Measurements from ENCODE around the gene LRRC31.

Gene LRRC31

GRCh38 chr3:169842960-169843359 is 26.8 kb downstream of the LRRC31 start:
- Histone ChIP-seq H4K20me1 (ENCODE audit: control insufficient read depth, insufficient read depth, low read depth, low read length) (no peaks in the 10 kb centered on the region), H3K27me3 (ENCODE audit: control insufficient read depth, low read length) (no peaks in the 10 kb centered on the region), H3K9me3 (ENCODE audit: control insufficient read depth, insufficient read depth, low read length) (no peaks in the 10 kb centered on the region), H3K36me3 (ENCODE audit: control insufficient read depth, low read length) (no peaks in the 10 kb centered on the region), H3K9me2 (replicated peaks; ENCODE audit: control insufficient read depth, low read length) (no peaks in the 10 kb centered on the region), H3F3A (ENCODE audit: control insufficient read depth, insufficient read depth) (peaks cover 32% of the 10 kb centered on the region), H3K4me2 (ENCODE audit: low read length) (peak overlapping the region; percentile 76), H3K4me1 (ENCODE audit: control insufficient read depth, low read length) (peaks cover 92% of the 10 kb centered on the region), H3K79me2 (ENCODE audit: control insufficient read depth, low read length) (no peaks in the 10 kb centered on the region), H3K4me3 (ENCODE audit: low read length) (peak overlapping the region; percentile 57), H3K27ac (ENCODE audit: low read depth, low read length) (peak overlapping the region; percentile 60)
- no peak for TF ChIP-seq EZH2phosphoT487 (IDR thresholded peaks at IDR 0.05; ENCODE audit: borderline replicate concordance, low read length)
- no peak for TF ChIP-seq CTCF (IDR thresholded peaks at IDR 0.05; ENCODE audit: low read depth, low read length, poor library complexity, severe bottlenecking)

- peak overlapping the region; percentile 72 for H3K27ac ChIP-seq (ENCODE audit: low read depth, low read length)
- no peaks in the 10 kb centered on the region for H4K20me1 ChIP-seq (ENCODE audit: control insufficient read depth, insufficient read depth, low read depth, low read length)
- H3K79me2 ChIP-seq (ENCODE audit: control insufficient read depth, low read length), result no peaks in the 10 kb centered on the region
- peak overlapping the region; percentile 61 for H3K4me3 ChIP-seq (ENCODE audit: low read length)
- H3K4me2 ChIP-seq (ENCODE audit: low read length), result peak overlapping the region; percentile 83
- H3K36me3 ChIP-seq (ENCODE audit: control insufficient read depth, low read length), result peaks cover 5% of the 10 kb centered on the region
- TF ChIP-seq EZH2phosphoT487 (IDR thresholded peaks at IDR 0.05; ENCODE audit: borderline replicate concordance, low read length) (no peak), CTCF (IDR thresholded peaks at IDR 0.05; ENCODE audit: low read depth, low read length, poor library complexity, severe bottlenecking) (no peak)
- peaks cover 82% of the 10 kb centered on the region for H3K4me1 ChIP-seq (ENCODE audit: control insufficient read depth, low read length)
- no peaks in the 10 kb centered on the region for H3K9me2 ChIP-seq (replicated peaks; ENCODE audit: control insufficient read depth, low read length)
- H3K27me3 ChIP-seq (ENCODE audit: control insufficient read depth, low read length), result no peaks in the 10 kb centered on the region
- peaks cover 24% of the 10 kb centered on the region for H3F3A ChIP-seq (ENCODE audit: control insufficient read depth, insufficient read depth)
- H3K9me3 ChIP-seq (ENCODE audit: control insufficient read depth, insufficient read depth, low read length), result no peaks in the 10 kb centered on the region
Measured at GRCh38 chr3:169841171-169841570, 28.6 kb downstream of the LRRC31 start.

- Histone ChIP-seq H3K27me3 (ENCODE audit: control insufficient read depth, low read length) (no peaks in the 10 kb centered on the region), H3K27ac (ENCODE audit: low read depth, low read length) (no peak overlapping the region), H3K4me3 (ENCODE audit: low read length) (no peak overlapping the region), H3K79me2 (ENCODE audit: control insufficient read depth, low read length) (no peaks in the 10 kb centered on the region), H3K9me2 (replicated peaks; ENCODE audit: control insufficient read depth, low read length) (no peaks in the 10 kb centered on the region), H3K36me3 (ENCODE audit: control insufficient read depth, low read length) (peaks cover 10% of the 10 kb centered on the region), H3K9me3 (ENCODE audit: control insufficient read depth, insufficient read depth, low read length) (no peaks in the 10 kb centered on the region), H4K20me1 (ENCODE audit: control insufficient read depth, insufficient read depth, low read depth, low read length) (no peaks in the 10 kb centered on the region), H3K4me1 (ENCODE audit: control insufficient read depth, low read length) (peaks cover 68% of the 10 kb centered on the region), H3F3A (ENCODE audit: control insufficient read depth, insufficient read depth) (peaks cover 14% of the 10 kb centered on the region), H3K4me2 (ENCODE audit: low read length) (no peak overlapping the region)
- TF ChIP-seq EZH2phosphoT487 (IDR thresholded peaks at IDR 0.05; ENCODE audit: borderline replicate concordance, low read length) (no peak), CTCF (IDR thresholded peaks at IDR 0.05; ENCODE audit: low read depth, low read length, poor library complexity, severe bottlenecking) (no peak)
Measured at GRCh38 chr3:169838511-169839030, 31.2 kb downstream of the LRRC31 start.

All from DOHH2 (cell line).